ENCODE data around the gene ZNF574. TPM values are rescaled to one million over a fixed set of nuclear protein-coding genes. Genes with fewer than 3 reads are reported as not detected.

ZNF574 gene
- total and polyA plus RNA-seq, 2 donors from 2014 or later, result 7.2 to 12.7 TPM

DNA sequence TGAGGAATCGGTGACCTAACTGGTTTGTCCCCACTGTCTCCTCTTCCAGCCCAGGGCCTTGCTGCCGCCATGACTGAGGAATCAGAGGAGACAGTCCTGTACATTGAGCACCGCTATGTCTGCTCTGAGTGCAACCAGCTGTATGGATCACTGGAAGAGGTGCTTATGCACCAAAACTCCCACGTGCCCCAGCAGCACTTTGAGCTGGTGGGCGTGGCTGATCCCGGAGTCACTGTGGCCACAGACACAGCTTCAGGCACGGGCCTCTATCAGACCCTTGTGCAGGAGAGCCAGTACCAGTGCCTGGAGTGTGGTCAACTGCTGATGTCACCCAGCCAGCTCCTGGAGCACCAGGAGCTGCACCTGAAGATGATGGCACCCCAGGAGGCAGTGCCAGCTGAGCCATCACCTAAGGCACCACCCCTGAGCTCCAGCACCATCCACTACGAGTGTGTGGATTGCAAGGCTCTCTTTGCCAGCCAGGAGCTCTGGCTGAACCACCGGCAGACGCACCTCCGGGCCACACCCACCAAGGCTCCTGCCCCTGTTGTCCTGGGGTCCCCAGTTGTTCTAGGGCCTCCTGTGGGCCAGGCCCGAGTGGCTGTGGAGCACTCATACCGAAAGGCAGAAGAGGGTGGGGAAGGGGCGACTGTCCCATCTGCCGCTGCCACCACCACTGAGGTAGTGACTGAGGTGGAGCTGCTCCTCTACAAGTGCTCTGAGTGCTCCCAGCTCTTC is 2.7 kb downstream of the ZNF574 start:
- intact Hi-C loops (cut with DNase I), result no loop called here
- TF ChIP-seq, protein P1, sequence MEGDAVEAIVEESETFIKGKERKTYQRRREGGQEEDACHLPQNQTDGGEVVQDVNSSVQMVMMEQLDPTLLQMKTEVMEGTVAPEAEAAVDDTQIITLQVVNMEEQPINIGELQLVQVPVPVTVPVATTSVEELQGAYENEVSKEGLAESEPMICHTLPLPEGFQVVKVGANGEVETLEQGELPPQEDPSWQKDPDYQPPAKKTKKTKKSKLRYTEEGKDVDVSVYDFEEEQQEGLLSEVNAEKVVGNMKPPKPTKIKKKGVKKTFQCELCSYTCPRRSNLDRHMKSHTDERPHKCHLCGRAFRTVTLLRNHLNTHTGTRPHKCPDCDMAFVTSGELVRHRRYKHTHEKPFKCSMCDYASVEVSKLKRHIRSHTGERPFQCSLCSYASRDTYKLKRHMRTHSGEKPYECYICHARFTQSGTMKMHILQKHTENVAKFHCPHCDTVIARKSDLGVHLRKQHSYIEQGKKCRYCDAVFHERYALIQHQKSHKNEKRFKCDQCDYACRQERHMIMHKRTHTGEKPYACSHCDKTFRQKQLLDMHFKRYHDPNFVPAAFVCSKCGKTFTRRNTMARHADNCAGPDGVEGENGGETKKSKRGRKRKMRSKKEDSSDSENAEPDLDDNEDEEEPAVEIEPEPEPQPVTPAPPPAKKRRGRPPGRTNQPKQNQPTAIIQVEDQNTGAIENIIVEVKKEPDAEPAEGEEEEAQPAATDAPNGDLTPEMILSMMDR (IDR thresholded peaks at IDR 0.05; ENCODE audit: borderline replicate concordance, extremely low read depth, insufficient read depth), result no peak
- DNase-seq (no peak), FAIRE-seq (no peak)
- no peaks in the 10 kb centered on the region for H3K9me3 ChIP-seq (ENCODE audit: control insufficient read depth in 2 of 3, insufficient read depth in 1 of 3, low read length in 3 of 3)
- H3K9ac ChIP-seq (ENCODE audit: low read length in 3 of 3), result no peak overlapping the region
- no peaks in the 10 kb centered on the region for H3K27me3 ChIP-seq (ENCODE audit: control insufficient read depth, insufficient read depth, low read length)
- peaks cover 2 to 23% (median 14%) of the 10 kb centered on the region in 3 donors for H3K36me3 ChIP-seq (ENCODE audit: control insufficient read depth in 2 of 3, insufficient read depth in 3 of 3, low read length in 3 of 3)
- H3K27ac ChIP-seq (ENCODE audit: low read depth in 2 of 2, low read length in 2 of 2), result no peak overlapping the region
- H3K4me1 ChIP-seq (ENCODE audit: control insufficient read depth in 2 of 3, insufficient read depth in 2 of 3, low read depth in 1 of 3, low read length in 3 of 3), result peaks cover 0 to 14% (median 5%) of the 10 kb centered on the region in 3 donors
- no peak overlapping the region for H3K4me3 ChIP-seq (ENCODE audit: low read length in 3 of 3)

DNA sequence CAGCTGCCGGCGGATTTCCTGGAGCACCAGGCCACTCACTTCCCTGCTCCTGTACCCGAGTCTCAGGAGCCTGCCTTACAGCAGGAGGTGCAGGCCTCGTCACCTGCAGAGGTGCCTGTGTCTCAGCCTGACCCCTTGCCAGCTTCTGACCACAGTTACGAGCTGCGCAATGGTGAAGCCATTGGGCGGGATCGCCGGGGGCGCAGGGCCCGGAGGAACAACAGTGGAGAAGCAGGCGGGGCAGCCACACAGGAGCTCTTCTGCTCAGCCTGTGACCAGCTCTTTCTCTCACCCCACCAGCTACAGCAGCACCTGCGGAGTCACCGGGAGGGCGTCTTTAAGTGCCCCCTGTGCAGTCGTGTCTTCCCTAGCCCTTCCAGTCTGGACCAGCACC is 3.3 kb downstream of the ZNF574 start:
- H3K36me3 ChIP-seq (ENCODE audit: control insufficient read depth in 2 of 3, insufficient read depth in 3 of 3, low read length in 3 of 3), result peaks cover 2 to 23% (median 14%) of the 10 kb centered on the region in 3 donors
- TF ChIP-seq, protein P1 (IDR thresholded peaks at IDR 0.05; ENCODE audit: borderline replicate concordance, extremely low read depth, insufficient read depth), result no peak
- no peak overlapping the region for H3K27ac ChIP-seq (ENCODE audit: low read depth in 2 of 2, low read length in 2 of 2)
- no peaks in the 10 kb centered on the region for H3K27me3 ChIP-seq (ENCODE audit: control insufficient read depth, insufficient read depth, low read length)
- intact Hi-C loops (cut with DNase I), result no loop called here
- DNase-seq (no peak), FAIRE-seq (no peak)
- peaks cover 0 to 14% (median 5%) of the 10 kb centered on the region in 3 donors for H3K4me1 ChIP-seq (ENCODE audit: control insufficient read depth in 2 of 3, insufficient read depth in 2 of 3, low read depth in 1 of 3, low read length in 3 of 3)
- H3K9me3 ChIP-seq (ENCODE audit: control insufficient read depth in 2 of 3, insufficient read depth in 1 of 3, low read length in 3 of 3), result no peaks in the 10 kb centered on the region
- H3K9ac ChIP-seq (ENCODE audit: low read length in 3 of 3), result no peak overlapping the region
- no peak overlapping the region for H3K4me3 ChIP-seq (ENCODE audit: low read length in 3 of 3)

DNA sequence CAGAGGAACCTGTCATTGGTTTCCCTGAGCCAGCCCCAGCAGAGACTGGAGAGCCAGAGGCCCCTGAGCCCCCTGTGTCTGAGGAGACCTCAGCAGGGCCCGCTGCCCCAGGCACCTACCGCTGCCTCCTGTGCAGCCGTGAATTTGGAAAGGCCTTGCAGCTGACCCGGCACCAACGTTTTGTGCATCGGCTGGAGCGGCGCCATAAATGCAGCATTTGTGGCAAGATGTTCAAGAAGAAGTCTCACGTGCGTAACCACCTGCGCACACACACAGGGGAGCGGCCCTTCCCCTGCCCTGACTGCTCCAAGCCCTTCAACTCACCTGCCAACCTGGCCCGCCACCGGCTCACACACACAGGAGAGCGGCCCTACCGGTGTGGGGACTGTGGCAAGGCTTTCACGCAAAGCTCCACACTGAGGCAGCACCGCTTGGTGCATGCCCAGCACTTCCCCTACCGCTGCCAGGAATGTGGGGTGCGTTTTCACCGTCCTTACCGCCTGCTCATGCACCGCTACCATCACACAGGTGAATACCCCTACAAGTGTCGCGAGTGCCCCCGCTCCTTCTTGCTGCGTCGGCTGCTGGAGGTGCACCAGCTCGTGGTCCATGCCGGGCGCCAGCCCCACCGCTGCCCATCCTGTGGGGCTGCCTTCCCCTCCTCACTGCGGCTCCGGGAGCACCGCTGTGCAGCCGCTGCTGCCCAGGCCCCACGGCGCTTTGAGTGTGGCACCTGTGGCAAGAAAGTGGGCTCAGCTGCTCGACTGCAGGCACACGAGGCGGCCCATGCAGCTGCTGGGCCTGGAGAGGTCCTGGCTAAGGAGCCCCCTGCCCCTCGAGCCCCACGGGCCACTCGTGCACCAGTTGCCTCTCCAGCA is 4.2 kb downstream of the ZNF574 start:
- no peak for FAIRE-seq
- Histone ChIP-seq H3K27me3 (ENCODE audit: control insufficient read depth, insufficient read depth, low read length) (no peaks in the 10 kb centered on the region), H3K9ac (ENCODE audit: low read length in 3 of 3) (no peak overlapping the region), H3K4me3 (ENCODE audit: low read length in 3 of 3) (no peak overlapping the region), H3K4me1 (ENCODE audit: control insufficient read depth in 2 of 3, insufficient read depth in 2 of 3, low read depth in 1 of 3, low read length in 3 of 3) (peaks cover 0 to 12% (median 0%) of the 10 kb centered on the region in 3 donors), H3K9me3 (ENCODE audit: control insufficient read depth in 2 of 3, insufficient read depth in 1 of 3, low read length in 3 of 3) (no peaks in the 10 kb centered on the region), H3K36me3 (ENCODE audit: control insufficient read depth in 2 of 3, insufficient read depth in 3 of 3, low read length in 3 of 3) (peaks cover 2 to 23% (median 14%) of the 10 kb centered on the region in 3 donors), H3K27ac (ENCODE audit: low read depth in 2 of 2, low read length in 2 of 2) (no peak overlapping the region)
- intact Hi-C loops (cut with DNase I), result no loop called here
- DNase-seq, result no peak
- TF ChIP-seq, protein P1 (IDR thresholded peaks at IDR 0.05; ENCODE audit: borderline replicate concordance, extremely low read depth, insufficient read depth), result no peak
